Stimulated activated naive CD8-positive, alpha-beta T cell treated with anti-CD3 and anti-CD28 coated beads, Interleukin-15, Interleukin-2, amounts not matched to agents 100 ng/mL and 50 ng/mL, for 24 hours (primary cell): ENCODE data around the gene SHOX.
A peak's percentile ranks its signal among the peaks of the same experiment; 100 is the strongest.

Experiments
- H3K27ac Mint-ChIP-seq: one replicate; pipeline ENCODE4 v1.8.0; 2021; ENCODE audit warnings: mild to moderate bottlenecking, mixed read lengths
- H3K27me3 Mint-ChIP-seq: one replicate; pipeline ENCODE4 v1.8.0; 2021; ENCODE audit warnings: mixed read lengths
- H3K36me3 Mint-ChIP-seq: one replicate; pipeline ENCODE4 v1.8.0; 2021; ENCODE audit warnings: low read depth, mixed read lengths
- H3K4me1 Mint-ChIP-seq: one replicate; pipeline ENCODE4 v1.8.0; 2021; ENCODE audit warnings: low read depth, mixed read lengths
- H3K4me3 Mint-ChIP-seq: one replicate; pipeline ENCODE4 v1.8.0; 2021; ENCODE audit warnings: mild to moderate bottlenecking, mixed read lengths
- H3K9me3 Mint-ChIP-seq: one replicate; pipeline ENCODE4 v1.8.0; 2021; ENCODE audit warnings: mixed read lengths

SHOX gene

DNA sequence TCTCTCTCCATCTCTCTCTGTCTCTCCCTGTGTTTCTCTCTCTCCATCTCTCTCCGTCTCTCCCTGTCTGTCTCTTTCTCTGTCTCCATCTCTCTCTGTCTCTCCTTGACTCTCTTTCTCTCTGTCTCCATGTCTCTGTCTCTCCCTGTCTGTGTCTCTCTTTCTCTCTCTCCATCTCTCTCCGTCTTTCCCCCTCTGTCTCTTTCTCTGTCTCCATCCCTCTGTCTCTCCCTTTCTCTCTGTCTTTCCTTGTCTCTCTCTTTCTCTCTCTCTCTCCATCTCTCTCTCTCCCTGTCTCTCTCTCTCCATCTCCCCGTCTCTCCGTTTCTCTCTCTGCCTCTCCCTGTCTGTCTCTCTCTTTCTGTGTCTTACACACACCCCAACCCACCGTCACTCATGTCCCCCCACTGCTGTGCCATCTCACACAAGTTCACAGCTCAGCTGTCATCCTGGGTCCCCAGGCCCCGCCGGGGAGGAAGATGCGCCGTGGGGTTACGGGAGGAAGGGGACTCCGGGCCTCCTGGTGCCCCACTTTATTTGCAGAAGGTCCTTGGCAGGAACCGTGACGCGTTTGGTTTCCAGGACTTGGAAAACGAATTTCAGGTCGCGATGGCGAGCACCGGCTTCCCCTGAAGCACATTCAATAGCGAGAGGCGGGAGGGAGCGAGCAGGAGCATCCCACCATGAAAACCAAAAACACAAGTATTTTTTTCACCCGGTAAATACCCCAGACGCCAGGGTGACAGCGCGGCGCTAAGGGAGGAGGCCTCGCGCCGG lies 1.2 kb upstream of the SHOX start:
- no peak overlapping the region for H3K27ac Mint-ChIP-seq
- H3K36me3 Mint-ChIP-seq, result no peaks in the 10 kb centered on the region
- H3K4me3 Mint-ChIP-seq, result no peak overlapping the region
- H3K4me1 Mint-ChIP-seq, result no peaks in the 10 kb centered on the region
- peaks cover 10% of the 10 kb centered on the region for H3K9me3 Mint-ChIP-seq
- peaks cover 83% of the 10 kb centered on the region for H3K27me3 Mint-ChIP-seq

DNA sequence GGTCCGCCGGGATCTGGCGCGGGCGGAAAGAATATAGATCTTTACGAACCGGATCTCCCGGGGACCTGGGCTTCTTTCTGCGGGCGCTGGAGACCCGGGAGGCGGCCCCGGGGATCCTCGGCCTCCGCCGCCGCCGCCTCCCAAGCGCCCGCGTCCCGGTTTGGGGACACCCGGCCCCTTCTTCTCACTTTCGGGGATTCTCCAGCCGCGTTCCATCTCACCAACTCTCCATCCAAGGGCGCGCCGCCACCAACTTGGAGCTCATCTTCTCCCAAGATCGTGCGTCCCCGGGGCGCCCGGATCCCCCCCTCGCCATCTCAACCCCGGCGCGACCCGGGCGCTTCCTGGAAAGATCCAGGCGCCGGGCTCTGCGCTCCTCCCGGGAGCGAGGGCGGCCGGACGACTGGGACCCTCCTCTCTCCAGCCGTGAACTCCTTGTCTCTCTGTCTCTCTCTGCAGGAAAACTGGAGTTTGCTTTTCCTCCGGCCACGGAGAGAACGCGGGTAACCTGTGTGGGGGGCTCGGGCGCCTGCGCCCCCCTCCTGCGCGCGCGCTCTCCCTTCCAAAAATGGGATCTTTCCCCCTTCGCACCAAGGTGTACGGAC lies 482 bp upstream of the SHOX start:
- Mint-ChIP-seq H3K9me3 (peaks cover 10% of the 10 kb centered on the region), H3K36me3 (no peaks in the 10 kb centered on the region)

DNA sequence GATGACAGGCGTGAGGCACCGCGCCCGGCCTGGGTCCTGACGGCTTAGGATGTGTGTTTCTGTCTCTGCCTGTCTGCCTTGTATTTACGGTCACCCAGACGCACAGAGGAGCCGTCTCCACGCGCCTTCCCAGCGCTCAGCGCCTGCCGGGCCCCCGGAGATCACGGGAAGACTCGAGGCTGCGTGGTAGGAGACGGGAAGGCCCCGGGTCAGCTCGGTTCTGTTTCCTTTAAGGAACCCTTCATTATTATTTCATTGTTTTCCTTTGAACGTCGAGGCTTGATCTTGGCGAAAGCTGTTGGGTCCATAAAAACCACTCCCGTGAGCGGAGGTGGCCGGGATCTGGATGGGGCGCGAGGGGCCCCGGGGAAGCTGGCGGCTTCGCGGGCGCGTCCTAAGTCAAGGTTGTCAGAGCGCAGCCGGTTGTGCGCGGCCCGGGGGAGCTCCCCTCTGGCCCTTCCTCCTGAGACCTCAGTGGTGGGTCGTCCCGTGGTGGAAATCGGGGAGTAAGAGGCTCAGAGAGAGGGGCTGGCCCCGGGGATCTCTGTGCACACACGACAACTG lies 1.3 kb downstream of the SHOX start:
- H3K36me3 Mint-ChIP-seq, result no peaks in the 10 kb centered on the region
- no peak overlapping the region for H3K27ac Mint-ChIP-seq
- no peak overlapping the region for H3K4me3 Mint-ChIP-seq
- peaks cover under 1% of the 10 kb centered on the region for H3K9me3 Mint-ChIP-seq
- H3K4me1 Mint-ChIP-seq, result no peaks in the 10 kb centered on the region
- peaks cover 73% of the 10 kb centered on the region for H3K27me3 Mint-ChIP-seq

More for the DNA sequence above, 482 bp upstream of the SHOX start:
- Mint-ChIP-seq H3K4me1 (no peaks in the 10 kb centered on the region), H3K27me3 (peaks cover 79% of the 10 kb centered on the region), H3K4me3 (no peak overlapping the region), H3K27ac (no peak overlapping the region)

DNA sequence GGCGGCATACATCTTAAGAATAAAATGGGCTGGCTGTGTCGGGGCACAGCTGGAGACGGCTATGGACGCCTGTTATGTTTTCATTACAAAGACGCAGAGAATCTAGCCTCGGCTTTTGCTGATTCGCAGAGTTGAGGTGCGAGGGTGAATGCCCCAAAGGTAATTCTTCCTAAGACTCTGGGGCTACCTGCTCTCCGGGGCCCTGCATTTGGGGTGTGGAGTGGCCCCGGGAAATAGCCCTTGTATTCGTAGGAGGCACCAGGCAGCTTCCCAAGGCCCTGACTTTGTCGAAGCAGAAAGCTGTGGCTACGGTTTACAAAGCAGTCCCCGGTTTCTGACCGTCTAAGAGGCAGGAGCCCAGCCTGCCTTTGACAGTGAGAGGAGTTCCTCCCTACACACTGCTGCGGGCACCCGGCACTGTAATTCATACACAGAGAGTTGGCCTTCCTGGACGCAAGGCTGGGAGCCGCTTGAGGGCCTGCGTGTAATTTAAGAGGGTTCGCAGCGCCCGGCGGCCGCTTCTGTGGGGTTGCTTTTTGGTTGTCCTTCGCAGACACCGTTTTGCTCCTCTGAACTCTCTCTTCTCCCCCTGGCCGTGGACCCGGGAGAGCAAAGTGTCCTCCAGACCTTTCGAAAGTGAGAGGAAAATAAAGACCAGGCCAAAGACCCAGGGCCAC lies 1.9 kb downstream of the SHOX start:
- no peak overlapping the region for H3K4me3 Mint-ChIP-seq
- H3K27ac Mint-ChIP-seq, result no peak overlapping the region
- no peaks in the 10 kb centered on the region for H3K36me3 Mint-ChIP-seq
- no peaks in the 10 kb centered on the region for H3K9me3 Mint-ChIP-seq
- H3K27me3 Mint-ChIP-seq, result peaks cover 73% of the 10 kb centered on the region
- peaks cover 2% of the 10 kb centered on the region for H3K4me1 Mint-ChIP-seq

DNA sequence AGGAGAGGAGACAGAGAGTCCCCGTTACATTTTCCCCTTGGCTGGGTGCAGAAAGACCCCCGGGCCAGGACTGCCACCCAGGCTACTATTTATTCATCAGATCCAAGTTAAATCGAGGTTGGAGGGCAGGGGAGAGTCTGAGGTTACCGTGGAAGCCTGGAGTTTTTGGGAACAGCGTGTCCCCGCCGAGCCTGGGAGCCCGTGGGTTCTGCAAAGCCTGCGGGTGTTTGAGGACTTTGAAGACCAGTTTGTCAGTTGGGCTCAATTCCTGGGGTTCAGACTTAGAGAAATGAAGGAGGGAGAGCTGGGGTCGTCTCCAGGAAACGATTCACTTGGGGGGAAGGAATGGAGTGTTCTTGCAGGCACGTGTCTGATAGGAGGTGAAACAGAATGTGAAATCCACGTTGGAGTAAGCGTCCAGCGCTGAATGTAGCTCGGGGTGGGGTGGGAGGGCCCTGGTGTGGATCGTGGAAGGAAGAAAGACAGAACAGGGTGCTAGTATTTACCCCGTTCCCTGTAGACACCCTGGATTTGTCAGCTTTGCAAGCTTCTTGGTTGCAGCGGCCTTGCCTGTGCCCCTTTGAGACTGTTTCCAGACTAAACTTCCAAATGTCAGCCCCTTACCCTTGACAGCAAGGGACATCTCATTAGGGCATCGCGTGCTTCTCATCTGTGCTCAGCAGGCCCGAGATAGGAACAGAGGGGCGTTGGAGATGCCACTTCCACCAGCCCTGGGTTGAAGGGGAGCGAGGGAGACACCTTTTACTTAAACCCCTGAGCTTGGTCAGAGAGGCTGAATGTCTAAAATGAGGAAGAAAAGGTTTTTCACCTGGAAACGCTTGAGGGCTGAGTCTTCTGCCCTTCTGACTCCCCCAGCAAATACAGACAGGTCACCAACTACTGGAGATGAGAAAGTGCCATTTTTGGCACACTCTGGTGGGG lies 2.7 kb downstream of the SHOX start:
- Mint-ChIP-seq H3K4me1 (peaks cover 8% of the 10 kb centered on the region), H3K36me3 (no peaks in the 10 kb centered on the region), H3K27ac (no peak overlapping the region), H3K4me3 (no peak overlapping the region), H3K9me3 (no peaks in the 10 kb centered on the region), H3K27me3 (peaks cover 76% of the 10 kb centered on the region)

DNA sequence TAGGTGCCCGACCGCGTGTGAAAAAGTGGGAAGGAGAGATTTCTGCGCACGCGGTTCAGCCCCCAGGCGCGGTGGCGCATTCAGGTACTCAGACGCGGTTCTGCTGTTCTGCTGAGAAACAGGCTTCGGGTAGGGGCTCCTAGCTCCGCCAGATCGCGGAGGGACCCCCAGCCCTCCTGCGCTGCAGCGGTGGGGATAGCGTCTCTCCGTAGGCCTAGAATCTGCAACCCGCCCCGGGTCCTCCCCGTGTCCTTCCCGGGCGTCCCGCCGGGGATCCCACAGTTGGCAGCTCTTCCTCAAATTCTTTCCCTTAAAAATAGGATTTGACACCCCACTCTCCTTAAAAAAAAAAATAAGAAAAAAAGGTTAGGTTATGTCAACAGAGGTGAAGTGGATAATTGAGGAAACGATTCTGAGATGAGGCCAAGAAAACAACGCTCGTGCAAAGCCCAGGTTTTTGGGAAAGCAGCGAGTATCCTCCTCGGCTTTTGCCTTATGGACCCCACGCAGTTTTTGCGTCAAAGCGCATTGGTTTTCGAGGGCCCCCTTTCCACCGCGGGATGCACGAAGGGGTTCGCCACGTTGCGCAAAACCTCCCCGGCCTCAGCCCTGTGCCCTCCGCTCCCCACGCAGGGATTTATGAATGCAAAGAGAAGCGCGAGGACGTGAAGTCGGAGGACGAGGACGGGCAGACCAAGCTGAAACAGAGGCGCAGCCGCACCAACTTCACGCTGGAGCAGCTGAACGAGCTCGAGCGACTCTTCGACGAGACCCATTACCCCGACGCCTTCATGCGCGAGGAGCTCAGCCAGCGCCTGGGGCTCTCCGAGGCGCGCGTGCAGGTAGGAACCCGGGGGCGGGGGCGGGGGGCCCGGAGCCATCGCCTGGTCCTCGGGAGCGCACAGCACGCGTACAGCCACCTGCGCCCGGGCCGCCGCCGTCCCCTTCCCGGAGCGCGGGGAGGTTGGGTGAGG lies 3.7 kb downstream of the SHOX start:
- H3K9me3 Mint-ChIP-seq, result no peaks in the 10 kb centered on the region
- no peak overlapping the region for H3K4me3 Mint-ChIP-seq
- no peaks in the 10 kb centered on the region for H3K36me3 Mint-ChIP-seq
- H3K27me3 Mint-ChIP-seq, result peaks cover 75% of the 10 kb centered on the region
- H3K27ac Mint-ChIP-seq, result no peak overlapping the region
- H3K4me1 Mint-ChIP-seq, result peaks cover 8% of the 10 kb centered on the region

DNA sequence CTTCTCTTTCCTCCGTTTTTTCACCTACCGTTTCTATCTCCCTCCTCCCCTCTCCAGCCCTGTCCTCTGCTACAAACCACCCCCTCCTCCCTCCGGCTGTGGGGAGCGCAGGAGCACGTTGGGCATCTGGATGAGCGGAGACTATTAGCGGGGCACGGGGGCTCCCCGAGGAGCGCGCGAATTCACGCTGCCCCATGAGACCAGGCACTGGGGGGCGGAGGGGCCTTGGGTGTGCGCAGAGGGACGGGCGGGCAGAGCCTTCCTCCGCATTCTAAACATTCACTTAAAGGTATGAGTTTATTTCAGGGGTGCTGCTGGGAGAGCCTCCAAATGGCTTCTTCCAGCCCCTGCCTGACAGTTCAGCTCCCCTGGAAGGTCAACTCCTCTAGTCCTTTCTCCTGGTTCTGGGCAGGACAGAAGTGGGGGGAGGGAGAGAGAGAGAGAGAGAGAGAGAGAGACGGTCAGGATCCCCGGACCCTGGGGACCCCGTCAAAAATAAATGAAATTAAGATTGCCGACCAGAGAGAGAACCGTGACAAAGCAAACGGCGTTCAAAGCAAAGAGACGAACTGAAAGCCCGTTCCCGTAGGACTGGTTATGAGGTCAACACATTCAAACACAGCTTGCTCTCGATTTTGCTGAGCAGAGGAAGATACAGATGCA lies 5.0 kb downstream of the SHOX start:
- no peak overlapping the region for H3K4me3 Mint-ChIP-seq
- no peaks in the 10 kb centered on the region for H3K36me3 Mint-ChIP-seq
- no peak overlapping the region for H3K27ac Mint-ChIP-seq
- no peaks in the 10 kb centered on the region for H3K9me3 Mint-ChIP-seq
- H3K27me3 Mint-ChIP-seq, result peaks cover 73% of the 10 kb centered on the region
- H3K4me1 Mint-ChIP-seq, result peaks cover 8% of the 10 kb centered on the region

DNA sequence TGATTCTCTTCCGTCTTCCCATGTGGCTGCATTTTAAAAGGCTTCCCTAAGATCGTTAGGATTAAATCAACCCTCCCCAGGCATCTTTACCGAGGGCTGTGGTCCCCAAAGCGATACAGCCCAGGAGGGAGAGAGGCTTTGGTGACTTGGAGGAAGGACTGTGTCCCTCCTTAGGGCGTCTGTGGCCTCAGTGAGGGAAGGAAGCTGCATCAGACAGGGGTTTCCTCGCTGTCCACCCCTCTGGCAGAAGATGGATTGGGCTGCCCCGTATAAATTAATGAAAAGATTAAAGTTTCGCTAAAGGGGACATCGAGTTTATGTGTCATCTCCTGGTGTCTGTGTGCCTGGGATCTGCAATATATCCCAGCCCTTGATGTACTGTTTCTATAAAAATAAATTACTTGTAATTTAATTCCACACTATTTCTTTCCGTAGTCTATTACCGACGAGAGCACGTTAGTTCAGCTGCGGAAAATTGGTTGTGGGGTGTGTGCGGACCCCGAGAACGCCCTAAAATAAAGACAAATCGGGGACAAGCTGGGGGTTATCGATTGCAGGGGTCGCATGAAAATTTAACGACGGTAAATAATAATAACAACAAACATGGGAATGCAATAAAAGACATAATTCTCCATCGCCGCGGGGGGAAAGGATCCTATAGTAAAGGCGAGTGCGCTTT lies 6.5 kb downstream of the SHOX start:
- Mint-ChIP-seq H3K27ac (no peak overlapping the region), H3K4me3 (no peak overlapping the region), H3K4me1 (peaks cover 8% of the 10 kb centered on the region), H3K9me3 (no peaks in the 10 kb centered on the region), H3K36me3 (no peaks in the 10 kb centered on the region), H3K27me3 (peaks cover 65% of the 10 kb centered on the region)

DNA sequence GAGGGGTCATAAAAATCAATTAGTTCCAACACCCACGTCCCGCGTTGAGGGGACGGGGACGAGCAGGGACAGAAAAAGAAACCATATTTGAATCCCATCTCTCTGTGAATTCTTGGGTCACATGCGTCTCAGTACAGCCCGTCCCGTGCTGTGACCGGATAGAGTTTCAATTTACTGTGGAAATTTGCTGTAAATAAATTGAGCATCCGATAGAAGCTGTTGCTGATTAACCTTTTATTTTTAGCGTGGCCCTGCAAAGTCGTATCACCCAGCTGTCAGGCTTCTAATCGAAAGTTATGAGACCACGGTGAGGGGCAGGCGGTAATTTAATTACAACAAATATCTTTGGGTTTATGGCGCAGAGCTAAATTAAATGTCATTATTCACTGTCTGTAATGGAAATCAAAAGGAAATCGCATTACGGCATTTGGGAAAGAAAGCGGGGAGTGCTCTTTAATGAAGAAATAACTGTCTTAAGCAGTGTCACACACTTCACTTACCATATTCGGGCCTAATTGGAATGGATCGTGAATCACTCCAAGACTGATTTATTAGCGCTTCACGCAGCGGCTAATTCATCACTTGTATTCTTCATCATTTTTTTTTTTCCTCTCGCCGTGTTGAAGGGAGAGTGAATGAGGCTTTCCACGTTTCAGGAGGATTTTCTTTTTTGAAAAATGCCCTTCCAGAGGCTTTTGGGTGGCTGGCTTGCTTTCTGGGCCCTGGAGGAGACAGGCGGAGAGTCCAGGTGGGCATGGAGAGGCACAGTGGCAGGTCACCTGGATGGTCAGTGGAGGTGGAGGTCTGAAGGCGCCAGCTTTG lies 7.3 kb downstream of the SHOX start:
- H3K36me3 Mint-ChIP-seq, result no peaks in the 10 kb centered on the region
- H3K27ac Mint-ChIP-seq, result no peak overlapping the region
- peak overlapping the region; percentile 12 for H3K4me3 Mint-ChIP-seq
- peaks cover 63% of the 10 kb centered on the region for H3K27me3 Mint-ChIP-seq
- peaks cover 8% of the 10 kb centered on the region for H3K4me1 Mint-ChIP-seq
- H3K9me3 Mint-ChIP-seq, result no peaks in the 10 kb centered on the region

DNA sequence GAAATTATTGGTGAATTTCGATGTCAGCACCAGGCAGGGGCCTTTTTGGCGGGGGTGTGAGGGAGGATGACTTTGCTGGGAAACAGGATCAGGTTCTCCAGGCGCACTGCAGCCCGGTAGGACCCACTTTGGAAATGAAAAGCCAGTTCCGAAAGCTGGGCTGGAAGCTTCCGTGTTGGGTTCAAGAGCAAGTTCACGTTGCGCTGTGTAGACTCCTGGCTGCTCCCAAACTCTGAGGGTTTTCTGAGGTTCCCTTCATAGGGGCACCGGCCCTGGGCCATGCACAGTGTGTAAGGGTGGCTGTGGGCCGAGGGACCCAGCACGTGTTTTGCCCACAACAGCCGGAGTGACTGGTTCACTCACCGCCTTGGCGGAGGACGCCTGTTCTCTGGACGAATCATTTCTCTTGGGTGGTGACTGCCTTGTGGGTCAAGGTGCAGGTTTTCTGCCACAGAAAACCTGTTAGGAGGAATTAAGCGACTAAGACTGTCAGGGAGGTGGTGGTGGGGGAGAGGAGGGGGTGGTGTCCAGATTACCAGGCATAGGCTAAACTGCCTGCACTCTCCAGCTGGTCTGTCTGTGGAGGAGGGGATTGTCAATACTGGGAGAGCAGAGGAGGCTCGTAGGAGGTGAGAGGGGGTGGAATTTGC lies 8.0 kb downstream of the SHOX start:
- peaks cover 8% of the 10 kb centered on the region for H3K4me1 Mint-ChIP-seq

DNA sequence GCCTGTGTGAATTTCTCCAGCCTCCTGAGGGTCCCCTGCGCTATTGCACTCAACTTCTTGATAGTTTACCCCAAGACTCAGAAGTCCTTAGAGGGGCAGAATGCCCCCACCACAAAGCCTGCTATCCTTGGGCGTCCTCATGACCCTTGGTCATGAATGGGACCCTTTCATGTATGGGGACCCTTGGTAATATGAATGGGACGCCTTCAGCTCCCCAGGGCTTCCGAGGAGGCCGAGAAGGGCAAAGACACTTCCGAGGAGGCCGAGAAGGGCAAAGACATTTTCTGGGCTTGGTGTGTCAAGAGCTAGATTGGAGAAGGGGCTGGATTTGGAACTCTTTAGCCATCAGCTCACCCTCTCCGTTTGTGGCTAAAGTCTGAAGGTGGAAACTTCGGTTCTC lies 8.6 kb downstream of the SHOX start:
- no peaks in the 10 kb centered on the region for H3K9me3 Mint-ChIP-seq
- H3K4me3 Mint-ChIP-seq, result no peak overlapping the region
- no peak overlapping the region for H3K27ac Mint-ChIP-seq
- peaks cover 52% of the 10 kb centered on the region for H3K27me3 Mint-ChIP-seq
- no peaks in the 10 kb centered on the region for H3K36me3 Mint-ChIP-seq
- peaks cover 8% of the 10 kb centered on the region for H3K4me1 Mint-ChIP-seq

More for the DNA sequence above, 8.0 kb downstream of the SHOX start:
- no peak overlapping the region for H3K4me3 Mint-ChIP-seq
- H3K9me3 Mint-ChIP-seq, result no peaks in the 10 kb centered on the region
- no peaks in the 10 kb centered on the region for H3K36me3 Mint-ChIP-seq
- peaks cover 56% of the 10 kb centered on the region for H3K27me3 Mint-ChIP-seq
- H3K27ac Mint-ChIP-seq, result no peak overlapping the region

DNA sequence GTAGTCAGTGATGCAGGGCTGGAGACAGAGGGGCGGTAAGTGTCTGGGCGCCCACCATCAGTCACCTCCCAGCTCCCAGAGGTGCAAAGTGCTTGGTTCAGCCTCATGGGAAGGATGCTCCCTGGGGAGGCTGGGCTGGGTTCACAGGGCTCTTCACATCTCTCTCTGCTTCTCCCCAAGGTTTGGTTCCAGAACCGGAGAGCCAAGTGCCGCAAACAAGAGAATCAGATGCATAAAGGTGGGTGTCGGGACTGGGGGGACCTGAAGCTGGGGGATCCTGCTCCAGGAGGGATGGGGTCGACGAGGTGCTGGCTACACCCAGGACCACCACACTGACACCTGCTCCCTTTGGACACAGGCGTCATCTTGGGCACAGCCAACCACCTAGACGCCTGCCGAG lies 10.1 kb downstream of the SHOX start:
- no peak overlapping the region for H3K4me3 Mint-ChIP-seq
- no peak overlapping the region for H3K27ac Mint-ChIP-seq
- no peaks in the 10 kb centered on the region for H3K36me3 Mint-ChIP-seq
- peaks cover 8% of the 10 kb centered on the region for H3K4me1 Mint-ChIP-seq
- H3K9me3 Mint-ChIP-seq, result no peaks in the 10 kb centered on the region
- peaks cover 48% of the 10 kb centered on the region for H3K27me3 Mint-ChIP-seq
